Lung (tissue), 12 donors: ENCODE measurements around the gene TPR. TPM values are rescaled to one million over a fixed set of nuclear protein-coding genes. Genes with fewer than 3 reads are reported as not detected.

Source experiments
- ATAC-seq: fragments of 200-7000 bp; cut with Tn5 transposase; one replicate; pipeline ENCODE4 v1.9.1; 2020; ENCODE audit warnings: moderate number of reproducible peaks; ENCODE audit not compliant: insufficient read depth, low FRiP score
- DNase-seq, 3 donors: peaks; one replicate each; pipeline ENCODE4 v3.0.0-alpha.2; 2013 to 2017
- H3K27ac ChIP-seq, 2 donors: one replicate each; pipeline ENCODE4 v1.5.1; 2013; ENCODE audit warnings: mild to moderate bottlenecking in 2 of 2, moderate library complexity in 2 of 2, control low read depth in 1 of 2, inconsistent platforms in 1 of 2, low read depth in 1 of 2, low read length in 1 of 2
- H3K27me3 ChIP-seq, 3 donors: one replicate each; pipeline ENCODE4 v1.5.1; 2013; ENCODE audit warnings: low read length in 2 of 3; ENCODE audit not compliant: control insufficient read depth in 3 of 3, insufficient read depth in 3 of 3
- H3K36me3 ChIP-seq, 4 donors: one replicate each; pipeline ENCODE4 v1.5.1; 2013; ENCODE audit warnings: low read length in 4 of 4, mild to moderate bottlenecking in 1 of 4, moderate library complexity in 1 of 4; ENCODE audit not compliant: control insufficient read depth in 4 of 4, insufficient read depth in 4 of 4
- H3K4me1 ChIP-seq, 5 donors: one replicate each; pipeline ENCODE4 v1.5.1; 2013; ENCODE audit warnings: low read length in 5 of 5, mild to moderate bottlenecking in 2 of 5, moderate library complexity in 1 of 5; ENCODE audit not compliant: control insufficient read depth in 5 of 5, insufficient read depth in 5 of 5
- H3K4me3 ChIP-seq: one replicate; pipeline ENCODE4 v1.5.1; 2013; ENCODE audit warnings: mild to moderate bottlenecking, control low read depth, moderate library complexity
- H3K9ac ChIP-seq, 2 donors: one replicate each; pipeline ENCODE4 v1.5.1; 2013; ENCODE audit warnings: low read length in 2 of 2, control low read depth in 1 of 2; ENCODE audit not compliant: insufficient read depth in 1 of 2
- H3K9me3 ChIP-seq, 4 donors: one replicate each; pipeline ENCODE4 v1.5.1; 2013; ENCODE audit warnings: low read length in 3 of 4, mild to moderate bottlenecking in 1 of 4, moderate library complexity in 1 of 4; ENCODE audit not compliant: control insufficient read depth in 4 of 4, insufficient read depth in 3 of 4
- CTCF ChIP-seq: IDR thresholded peaks from 2 replicates; pipeline ENCODE4 v1.5.1; 2012; ENCODE audit warnings: mild to moderate bottlenecking; ENCODE audit errors: control extremely low read depth, extremely low read depth
- WGBS, 2 donors: extraction: QIAGEN DNeasy Blood & Tissue Kit; methylation state at CpG; one replicate each; pipeline ENCODE4 v1.1.7; 2013; 5-methylcytosine and 5-hydroxymethylcytosine counted together
- polyA plus RNA-seq, 2 donors: library from polyadenylated mRNA; stranded (reverse); fragments of 200-250 nt; gene quantifications; one replicate each; pipeline ENCODE4 v1.2.1, GENCODE V29; 2013
- total RNA-seq, 2 donors: library from RNA; depleted of rRNA in 1 of 2; stranded (reverse); fragments of >200 nt in 1 of 2; gene quantifications; one replicate each; pipeline ENCODE4 v1.2.1, GENCODE V29; 2014 to 2021
- donor health status: control.
- donor health status: control.
- donor health status: Bipolar disorder and iron deficiency.
- donor health status: healthy.
- donor health status: DM: yes; HTN: yes; CAD: no.

TPR gene
- total and polyA plus RNA-seq, 4 donors = 19.3 to 128 (median 58.7) TPM

DNA sequence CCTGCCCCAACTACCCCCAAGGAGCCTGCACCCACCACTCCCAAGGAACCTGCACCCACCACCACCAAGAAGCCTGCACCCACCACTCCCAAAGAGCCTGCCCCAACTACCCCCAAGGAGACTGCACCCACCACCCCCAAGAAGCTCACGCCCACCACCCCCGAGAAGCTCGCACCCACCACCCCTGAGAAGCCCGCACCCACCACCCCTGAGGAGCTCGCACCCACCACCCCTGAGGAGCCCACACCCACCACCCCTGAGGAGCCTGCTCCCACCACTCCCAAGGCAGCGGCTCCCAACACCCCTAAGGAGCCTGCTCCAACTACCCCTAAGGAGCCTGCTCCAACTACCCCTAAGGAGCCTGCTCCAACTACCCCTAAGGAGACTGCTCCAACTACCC is 67.6 kb downstream of the TPR start:
- no peaks in the 10 kb centered on the region for H3K27me3 ChIP-seq
- no peak overlapping the region for H3K9ac ChIP-seq
- no peak overlapping the region for H3K4me3 ChIP-seq
- H3K4me1 ChIP-seq = peaks cover 0 to 4% (median 0%) of the 10 kb centered on the region in 5 donors
- H3K27ac ChIP-seq = no peak overlapping the region
- 95 to 98% methylated on average over 6 of the region's 6 CpGs for WGBS, 2 donors
- DNase-seq = no peak
- no peak for ATAC-seq
- H3K9me3 ChIP-seq = no peaks in the 10 kb centered on the region
- no peak for TF ChIP-seq CTCF
- peaks cover 0 to 9% (median 3%) of the 10 kb centered on the region in 4 donors for H3K36me3 ChIP-seq

GRCh38 chr1:186306533-186306932 is 68.5 kb downstream of the TPR start:
- Histone ChIP-seq H3K36me3 (peaks cover 0 to 7% (median under 1%) of the 10 kb centered on the region in 4 donors), H3K27ac (no peak overlapping the region), H3K4me3 (no peak overlapping the region), H3K4me1 (peaks cover 0 to 4% (median 0%) of the 10 kb centered on the region in 5 donors), H3K9me3 (no peaks in the 10 kb centered on the region), H3K27me3 (no peaks in the 10 kb centered on the region), H3K9ac (no peak overlapping the region)
- TF ChIP-seq CTCF = no peak
- ATAC-seq (no peak), DNase-seq (no peak)
- 92 to 93% methylated on average over 3 of the region's 3 CpGs for whole genome bisulfite sequencing, 2 donors

GRCh38 chr1:186304982-186305949 is 69.8 kb downstream of the TPR start:
- no peaks in the 10 kb centered on the region for H3K9me3 ChIP-seq
- no peak overlapping the region for H3K4me3 ChIP-seq
- WGBS, 2 donors = 45 to 52% methylated on average over 6 of the region's 6 CpGs
- no peak for TF ChIP-seq CTCF
- H3K4me1 ChIP-seq = peaks cover 0 to 4% (median 0%) of the 10 kb centered on the region in 5 donors
- peaks cover 0 to 1% (median under 1%) of the 10 kb centered on the region in 4 donors for H3K36me3 ChIP-seq
- no peaks in the 10 kb centered on the region for H3K27me3 ChIP-seq
- DNase-seq (peak in 1 of 3 donors; percentile 13), ATAC-seq (no peak)
- H3K9ac ChIP-seq = no peak overlapping the region
- no peak overlapping the region for H3K27ac ChIP-seq
